K562 (cell line): Measurements from ENCODE around the gene DHRS12. TPM values are rescaled to one million over a fixed set of nuclear protein-coding genes. Genes with fewer than 3 reads are reported as not detected.

Experiments used
- ATAC-seq: fragments of 200-7000 bp; cut with Tn5 transposase; 3 replicates; pipeline ENCODE4 v1.9.1; 2020; ENCODE audit warnings: moderate library complexity
- BruUV-seq: library from RNA; stranded (reverse); fragments of 400-500 nt; replicated peaks from 2 replicates; lab custom pipeline; 2021; lab: Mats Ljungman, UMichigan
- CTCF ChIA-PET: fragments of 300-600 bp; formaldehyde crosslinking; extraction: SDS; loops from one replicate; lab custom pipeline; 2021; ENCODE audit warnings: low intra/inter-chr PET ratio; lab: Yijun Ruan, JAX
- POLR2A ChIA-PET: fragments of 300-600, 350-650 bp; sonication (Branson Sonifier 250); formaldehyde crosslinking; extraction: SDS; loops from one replicate; lab custom pipeline; 2021; ENCODE audit warnings: antibody characterized with exemption, inconsistent platforms; lab: Yijun Ruan, JAX
- DNase-seq, 4 experiments: peaks; one replicate each; pipeline versions ENCODE4 v3.0.0 to v3.0.0-alpha.2; 2011 to 2018; ENCODE audit warnings: low spot score in 3 of 4, mixed read lengths in 3 of 4; ENCODE audit errors: extremely low read depth in 1 of 4
- FAIRE-seq: peaks from 2 replicates; lab custom pipeline; 2011; peaks lifted over from hg19 to GRCh38; lab: Jason Lieb, UNC
- H2AFZ ChIP-seq: 2 replicates; pipeline ENCODE4 v1.6.0; 2011; ENCODE audit warnings: low read depth, low read length, control low read depth, inconsistent platforms
- H3K27ac ChIP-seq: fragments of 200-600 bp; 3 replicates; pipeline ENCODE4 v1.8.0; 2011; ENCODE audit warnings: low read depth, mild to moderate bottlenecking, control low read depth, inconsistent platforms, low read length, moderate library complexity, mixed read lengths; ENCODE audit errors: extremely low read depth
- H3K27me3 ChIP-seq, 2 experiments: fragments of 300-600 bp in 1 of 2; 2 replicates in 1 of 2; 3 replicates in 1 of 2; pipeline versions ENCODE4 v1.6.0 to v1.8.0; 2011; ENCODE audit warnings: inconsistent platforms in 2 of 2, low read length in 2 of 2, mild to moderate bottlenecking in 1 of 2, mixed read lengths in 1 of 2, moderate library complexity in 1 of 2; ENCODE audit not compliant: control insufficient read depth in 2 of 2, insufficient read depth in 2 of 2
- H3K36me3 ChIP-seq: fragments of 300-600 bp; 3 replicates; pipeline ENCODE4 v1.8.0; 2011; ENCODE audit warnings: mild to moderate bottlenecking, low read length, inconsistent platforms; ENCODE audit not compliant: control insufficient read depth, insufficient read depth
- H3K4me1 ChIP-seq, 2 experiments: fragments of 200-600 bp in 1 of 2; replicated peaks in 1 of 2; 2 replicates in 1 of 2; 3 replicates in 1 of 2; pipeline versions ENCODE4 v1.5.1 to v1.8.0; 2011; ENCODE audit warnings: inconsistent platforms in 2 of 2, low read length in 2 of 2, mild to moderate bottlenecking in 1 of 2, mixed read lengths in 1 of 2, moderate library complexity in 1 of 2; ENCODE audit not compliant: control insufficient read depth in 2 of 2, insufficient read depth in 2 of 2
- H3K4me2 ChIP-seq: 2 replicates; pipeline ENCODE4 v1.6.1; 2011; ENCODE audit warnings: low read length, control low read depth, inconsistent platforms, mixed read lengths; ENCODE audit not compliant: insufficient read depth
- H3K4me3 ChIP-seq: fragments of 200-600 bp; sonication (generic), shearing (Covaris generic); 2 replicates; pipeline ENCODE4 v1.5.1; 2016; ENCODE audit warnings: control low read depth, inconsistent platforms
- H3K79me2 ChIP-seq: fragments of 200-600 bp; 3 replicates; pipeline ENCODE4 v1.8.0; 2011; ENCODE audit warnings: low read length, inconsistent platforms; ENCODE audit not compliant: control insufficient read depth, insufficient read depth
- H3K9ac ChIP-seq, 2 experiments: 2 replicates each; pipeline versions ENCODE4 v1.6.0 to v1.6.1; 2011; ENCODE audit warnings: low read depth in 2 of 2, low read length in 2 of 2, control low read depth in 1 of 2, inconsistent platforms in 1 of 2, mild to moderate bottlenecking in 1 of 2, mixed read lengths in 1 of 2; ENCODE audit not compliant: insufficient read depth in 1 of 2
- H3K9me1 ChIP-seq: one replicate; pipeline ENCODE4 v1.6.0; 2011; ENCODE audit warnings: inconsistent platforms, mild to moderate bottlenecking, low read length, moderate library complexity; ENCODE audit not compliant: control insufficient read depth, insufficient read depth
- H3K9me3 ChIP-seq: replicated peaks from 2 replicates; pipeline ENCODE4 v1.5.1; 2011; ENCODE audit warnings: low read depth, low read length, inconsistent platforms; ENCODE audit not compliant: control insufficient read depth, insufficient read depth
- H4K20me1 ChIP-seq: replicated peaks from 2 replicates; pipeline ENCODE4 v1.6.1; 2011; ENCODE audit warnings: low read length, inconsistent platforms, mixed read lengths; ENCODE audit not compliant: control insufficient read depth, insufficient read depth
- CTBP1 ChIP-seq: fragments of 450-650 bp; IDR thresholded peaks from 2 replicates; pipeline ENCODE4 v1.6.1; 2016; ENCODE audit warnings: borderline replicate concordance
- EGR1 ChIP-seq: fragments of 450-650 bp; conservative IDR thresholded peaks from 2 replicates; pipeline ENCODE4 v1.6.1; 2017; ENCODE audit warnings: mild to moderate bottlenecking
- NCOA1 ChIP-seq: fragments of 450-650 bp; IDR thresholded peaks from 2 replicates; pipeline ENCODE4 v1.6.1; 2016; ENCODE audit warnings: low read depth
- NFXL1 ChIP-seq: fragments of 450-650 bp; formaldehyde crosslinking; IDR thresholded peaks from 2 replicates; pipeline ENCODE4 v1.4.0; 2021; ENCODE audit warnings: mild to moderate bottlenecking
- RBFOX2 ChIP-seq: fragments of 200-400 bp; formaldehyde crosslinking; IDR thresholded peaks from 2 replicates; pipeline ENCODE4 v1.6.1; 2017; ENCODE audit warnings: low read depth, mild to moderate bottlenecking, low read length, moderate library complexity
- WGBS: fragments of 100-300 bp; shearing (Covaris generic); methylation state at CpG from one replicate; pipeline ENCODE4 v1.1.6; 2016; ENCODE audit warnings: low coverage, mixed read lengths; ENCODE audit not compliant: insufficient coverage; ENCODE audit errors: missing lambda C conversion rate; 5-methylcytosine and 5-hydroxymethylcytosine counted together
- in situ Hi-C: fragments of 300-500 bp; cut with MboI; formaldehyde crosslinking; loops from 4 replicates; pipeline ENCODE4 v1.15.0; 2018; ENCODE audit warnings: inconsistent platforms, mixed read lengths
- intact Hi-C: fragments of 100-400 bp; cut with micrococcal nuclease; formaldehyde crosslinking; loops from 2 replicates; pipeline ENCODE4 v1.14.2; 2022
- polyA plus RNA-seq, 8 experiments: library from polyadenylated mRNA; depleted of rRNA in 4 of 8; stranded (reverse) in 5 of 8; unstranded in 3 of 8; fragments of >200 nt; fragmentation: Nextera tagmentation in 2 of 8; fragmentation: Illumina TruSeq in 1 of 8; extraction: Ambion mirVana in 2 of 8; extraction: Trizol in 1 of 8; gene quantifications; 2 replicates each; pipeline versions ENCODE4 v1.2.1 to v1.2.3, GENCODE V29; 2011 to 2014; ENCODE audit warnings: inconsistent platforms in 1 of 8, missing spikeins in 1 of 8
- total RNA-seq, 7 experiments: library from RNA; depleted of rRNA in 6 of 7; stranded (reverse); fragments of >200 nt in 6 of 7; fragmentation: Illumina TruSeq in 2 of 7; extraction: Trizol in 2 of 7; gene quantifications; 2 replicates each; pipeline versions ENCODE4 v1.2.1 to v1.2.3, GENCODE V29; 2011 to 2021; ENCODE audit warnings: low replicate concordance in 1 of 7
- TF ChIP-seq, protein P1 (sequence below): fragments of 200-800 bp; sonication (Bioruptor generic); IDR thresholded peaks from 2 replicates; pipeline ENCODE4 v1.6.1; 2017; ENCODE audit warnings: missing genetic modification characterization, missing compliant biosample characterization
- TF ChIP-seq, protein P2 (sequence below): fragments of 450-650 bp; IDR thresholded peaks from 2 replicates; pipeline ENCODE4 v1.6.1; 2016; ENCODE audit warnings: antibody characterized with exemption
- TF ChIP-seq, protein P3 (sequence below): IDR thresholded peaks from 2 replicates; pipeline ENCODE4 v1.6.1; 2012; ENCODE audit warnings: low read depth, low read length, improper control_type of control experiment, borderline replicate concordance
- TF ChIP-seq, protein P4 (sequence below): IDR thresholded peaks from 2 replicates; pipeline ENCODE4 v1.6.1; 2011; ENCODE audit warnings: borderline replicate concordance, low read depth, mild to moderate bottlenecking, moderate library complexity, low read length; ENCODE audit not compliant: insufficient read depth, poor library complexity, severe bottlenecking
- TF ChIP-seq, protein P5 (sequence below), 2 experiments: IDR thresholded peaks; 2 replicates each; pipeline ENCODE4 v1.6.1; 2012; ENCODE audit warnings: improper control_type of control experiment in 2 of 2, low read depth in 2 of 2, low read length in 2 of 2, borderline replicate concordance in 1 of 2

Gene DHRS12
- total and polyA plus RNA-seq, 9 of the 15 experiments (the other 6 are each of a cell fraction or from before 2014, with no cell fraction given) = 0.62 to 2.7 (median 0.98) TPM

DNA sequence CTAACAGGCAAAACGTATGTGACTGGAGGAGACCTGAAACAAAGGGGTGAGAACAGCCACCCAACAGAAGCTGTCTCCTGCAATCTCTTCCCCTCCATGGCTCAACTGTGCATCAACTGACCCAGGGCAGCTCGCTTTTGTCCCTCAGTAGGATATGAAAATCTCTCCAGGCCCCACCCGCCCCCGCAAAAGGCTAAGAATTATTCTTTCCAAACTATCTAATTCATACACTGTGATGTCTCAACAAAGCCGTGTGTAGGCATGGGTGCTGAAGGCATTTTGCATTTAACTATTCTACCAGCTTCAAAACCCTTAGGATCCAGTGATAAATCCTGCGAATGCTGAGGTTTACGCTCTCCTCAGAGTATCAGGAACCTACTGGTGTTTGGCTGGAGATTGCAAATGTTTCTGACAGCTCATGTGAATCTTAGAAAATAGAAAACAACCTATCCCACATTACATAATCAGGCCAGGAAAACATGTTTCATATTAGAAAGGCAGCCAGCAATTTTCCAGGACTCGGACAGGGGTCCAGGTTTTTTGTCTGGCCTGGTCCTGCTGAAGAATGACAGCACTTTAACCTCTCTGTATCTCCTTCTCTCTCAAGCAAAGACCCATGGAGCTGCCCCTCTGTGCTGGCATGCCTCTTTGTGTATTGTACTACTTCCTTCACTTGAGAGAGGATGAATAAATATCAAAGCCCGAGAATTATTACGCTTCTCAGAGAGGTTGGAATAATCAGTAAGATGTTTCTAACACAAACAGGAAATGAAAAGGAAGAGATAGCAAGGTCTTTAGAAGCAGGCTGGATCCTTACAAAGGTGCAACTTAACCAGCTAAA, 17.3 kb downstream of the DHRS12 start:
- ATAC-seq (no peak), FAIRE-seq (no peak), DNase-seq (no peak)
- Histone ChIP-seq H3K9me3 (no peaks in the 10 kb centered on the region), H3K4me2 (no peak overlapping the region), H3K27ac (no peak overlapping the region), H3K4me3 (no peak overlapping the region), H3K79me2 (no peaks in the 10 kb centered on the region), H3K27me3 (0 out of 5 replicates have a peak, but pooled peaks cover 0 to 4% of the 10 kb centered on the region in 2 experiments), H3K9me1 (no peaks in the 10 kb centered on the region), H2AFZ (no peak overlapping the region), H3K36me3 (no peaks in the 10 kb centered on the region), H4K20me1 (no peaks in the 10 kb centered on the region), H3K4me1 (peaks cover 5 to 12% of the 10 kb centered on the region in 2 experiments; a peak in 4 of 5 replicates), H3K9ac (no peak overlapping the region; a peak in 1 of 4 replicates)
- POLR2A ChIA-PET = interaction anchor here (0.6 to 1.9 kb wide), 7 partner anchors 10 to 526 kb away, joined by 3 to 8 read pairs (median 3); partner anchors contain the start of gene INTS6
- BruUV-seq = no TSS peak
- CTCF ChIA-PET = no interaction called here
- WGBS = 37% methylated on average over 10 of the region's 10 CpGs
- in situ Hi-C loops (no loop called here), intact Hi-C loops (no loop called here)
- TF ChIP-seq, protein P1, sequence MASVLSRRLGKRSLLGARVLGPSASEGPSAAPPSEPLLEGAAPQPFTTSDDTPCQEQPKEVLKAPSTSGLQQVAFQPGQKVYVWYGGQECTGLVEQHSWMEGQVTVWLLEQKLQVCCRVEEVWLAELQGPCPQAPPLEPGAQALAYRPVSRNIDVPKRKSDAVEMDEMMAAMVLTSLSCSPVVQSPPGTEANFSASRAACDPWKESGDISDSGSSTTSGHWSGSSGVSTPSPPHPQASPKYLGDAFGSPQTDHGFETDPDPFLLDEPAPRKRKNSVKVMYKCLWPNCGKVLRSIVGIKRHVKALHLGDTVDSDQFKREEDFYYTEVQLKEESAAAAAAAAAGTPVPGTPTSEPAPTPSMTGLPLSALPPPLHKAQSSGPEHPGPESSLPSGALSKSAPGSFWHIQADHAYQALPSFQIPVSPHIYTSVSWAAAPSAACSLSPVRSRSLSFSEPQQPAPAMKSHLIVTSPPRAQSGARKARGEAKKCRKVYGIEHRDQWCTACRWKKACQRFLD (CRISPR knock-in tag) = 0 out of 2 replicates have a peak, but pooled peaks have one; percentile 4
- TF ChIP-seq, protein P2, sequence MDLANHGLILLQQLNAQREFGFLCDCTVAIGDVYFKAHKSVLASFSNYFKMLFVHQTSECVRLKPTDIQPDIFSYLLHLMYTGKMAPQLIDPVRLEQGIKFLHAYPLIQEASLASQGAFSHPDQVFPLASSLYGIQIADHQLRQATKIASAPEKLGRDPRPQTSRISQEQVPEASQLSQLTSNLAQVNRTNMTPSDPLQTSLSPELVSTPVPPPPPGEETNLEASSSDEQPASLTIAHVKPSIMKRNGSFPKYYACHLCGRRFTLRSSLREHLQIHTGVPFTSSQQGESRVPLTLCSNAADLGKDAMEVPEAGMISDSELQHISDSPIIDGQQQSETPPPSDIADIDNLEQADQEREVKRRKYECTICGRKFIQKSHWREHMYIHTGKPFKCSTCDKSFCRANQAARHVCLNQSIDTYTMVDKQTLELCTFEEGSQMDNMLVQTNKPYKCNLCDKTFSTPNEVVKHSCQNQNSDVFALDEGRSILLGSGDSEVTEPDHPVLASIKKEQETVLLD = no peak
- TF ChIP-seq RBFOX2 = no peak
- no peak for TF ChIP-seq NFXL1
- TF ChIP-seq, protein P3, sequence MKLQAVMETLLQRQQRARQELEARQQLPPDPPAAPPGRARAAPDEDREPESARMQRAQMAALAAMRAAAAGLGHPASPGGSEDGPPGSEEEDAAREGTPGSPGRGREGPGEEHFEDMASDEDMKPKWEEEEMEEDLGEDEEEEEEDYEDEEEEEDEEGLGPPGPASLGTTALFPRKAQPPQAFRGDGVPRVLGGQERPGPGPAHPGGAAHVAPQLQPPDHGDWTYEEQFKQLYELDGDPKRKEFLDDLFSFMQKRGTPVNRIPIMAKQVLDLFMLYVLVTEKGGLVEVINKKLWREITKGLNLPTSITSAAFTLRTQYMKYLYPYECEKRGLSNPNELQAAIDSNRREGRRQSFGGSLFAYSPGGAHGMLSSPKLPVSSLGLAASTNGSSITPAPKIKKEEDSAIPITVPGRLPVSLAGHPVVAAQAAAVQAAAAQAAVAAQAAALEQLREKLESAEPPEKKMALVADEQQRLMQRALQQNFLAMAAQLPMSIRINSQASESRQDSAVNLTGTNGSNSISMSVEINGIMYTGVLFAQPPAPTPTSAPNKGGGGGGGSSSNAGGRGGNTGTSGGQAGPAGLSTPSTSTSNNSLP = no peak
- TF ChIP-seq NCOA1 = no peak
- peak; percentile 60 for TF ChIP-seq EGR1
- 0 out of 2 replicates have a peak, but pooled peaks have one; percentile 5 for TF ChIP-seq CTBP1
- TF ChIP-seq, protein P4, sequence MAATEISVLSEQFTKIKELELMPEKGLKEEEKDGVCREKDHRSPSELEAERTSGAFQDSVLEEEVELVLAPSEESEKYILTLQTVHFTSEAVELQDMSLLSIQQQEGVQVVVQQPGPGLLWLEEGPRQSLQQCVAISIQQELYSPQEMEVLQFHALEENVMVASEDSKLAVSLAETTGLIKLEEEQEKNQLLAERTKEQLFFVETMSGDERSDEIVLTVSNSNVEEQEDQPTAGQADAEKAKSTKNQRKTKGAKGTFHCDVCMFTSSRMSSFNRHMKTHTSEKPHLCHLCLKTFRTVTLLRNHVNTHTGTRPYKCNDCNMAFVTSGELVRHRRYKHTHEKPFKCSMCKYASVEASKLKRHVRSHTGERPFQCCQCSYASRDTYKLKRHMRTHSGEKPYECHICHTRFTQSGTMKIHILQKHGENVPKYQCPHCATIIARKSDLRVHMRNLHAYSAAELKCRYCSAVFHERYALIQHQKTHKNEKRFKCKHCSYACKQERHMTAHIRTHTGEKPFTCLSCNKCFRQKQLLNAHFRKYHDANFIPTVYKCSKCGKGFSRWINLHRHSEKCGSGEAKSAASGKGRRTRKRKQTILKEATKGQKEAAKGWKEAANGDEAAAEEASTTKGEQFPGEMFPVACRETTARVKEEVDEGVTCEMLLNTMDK = no peak
- TF ChIP-seq, protein P5, sequence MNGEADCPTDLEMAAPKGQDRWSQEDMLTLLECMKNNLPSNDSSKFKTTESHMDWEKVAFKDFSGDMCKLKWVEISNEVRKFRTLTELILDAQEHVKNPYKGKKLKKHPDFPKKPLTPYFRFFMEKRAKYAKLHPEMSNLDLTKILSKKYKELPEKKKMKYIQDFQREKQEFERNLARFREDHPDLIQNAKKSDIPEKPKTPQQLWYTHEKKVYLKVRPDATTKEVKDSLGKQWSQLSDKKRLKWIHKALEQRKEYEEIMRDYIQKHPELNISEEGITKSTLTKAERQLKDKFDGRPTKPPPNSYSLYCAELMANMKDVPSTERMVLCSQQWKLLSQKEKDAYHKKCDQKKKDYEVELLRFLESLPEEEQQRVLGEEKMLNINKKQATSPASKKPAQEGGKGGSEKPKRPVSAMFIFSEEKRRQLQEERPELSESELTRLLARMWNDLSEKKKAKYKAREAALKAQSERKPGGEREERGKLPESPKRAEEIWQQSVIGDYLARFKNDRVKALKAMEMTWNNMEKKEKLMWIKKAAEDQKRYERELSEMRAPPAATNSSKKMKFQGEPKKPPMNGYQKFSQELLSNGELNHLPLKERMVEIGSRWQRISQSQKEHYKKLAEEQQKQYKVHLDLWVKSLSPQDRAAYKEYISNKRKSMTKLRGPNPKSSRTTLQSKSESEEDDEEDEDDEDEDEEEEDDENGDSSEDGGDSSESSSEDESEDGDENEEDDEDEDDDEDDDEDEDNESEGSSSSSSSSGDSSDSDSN (IDR thresholded peaks at IDR 0.05; ENCODE audit: borderline replicate concordance in 1 of 2, low read depth in 2 of 2, low read length in 2 of 2) = 0 out of 4 replicates have a peak, but pooled peaks of 1 of the 2 experiments have one; percentile 0
